ENCODE measurements around the gene SLC22A12. TPM values are rescaled to one million over a fixed set of nuclear protein-coding genes. Genes with fewer than 3 reads are reported as not detected.

The SLC22A12 gene
- total RNA-seq, 1 donor from 2014 or later = not detected

GRCh38 chr11:64566915-64567891, 23.8 kb upstream of the SLC22A12 start:
- H3K4me1 Mint-ChIP-seq (ENCODE audit: unreplicated experiment) = peaks cover 5% of the 10 kb centered on the region
- no peak for TF ChIP-seq CTCF (IDR thresholded peaks at IDR 0.05)
- peaks cover 6% of the 10 kb centered on the region for H3K27me3 Mint-ChIP-seq (ENCODE audit: unreplicated experiment)
- H3K9me3 Mint-ChIP-seq (ENCODE audit: unreplicated experiment) = no peaks in the 10 kb centered on the region
- no peaks in the 10 kb centered on the region for H3K36me3 Mint-ChIP-seq (ENCODE audit: unreplicated experiment)
- no peak overlapping the region for H3K27ac Mint-ChIP-seq (ENCODE audit: unreplicated experiment)
- no peak for DNase-seq (ENCODE audit: extremely low spot score, unreplicated experiment)
- H3K4me3 Mint-ChIP-seq (ENCODE audit: unreplicated experiment) = no peak overlapping the region

GRCh38 chr11:64568041-64568571, 22.9 kb upstream of the SLC22A12 start:
- Mint-ChIP-seq H3K9me3 (ENCODE audit: unreplicated experiment) (no peaks in the 10 kb centered on the region), H3K36me3 (ENCODE audit: unreplicated experiment) (no peaks in the 10 kb centered on the region), H3K27ac (ENCODE audit: unreplicated experiment) (no peak overlapping the region), H3K4me1 (ENCODE audit: unreplicated experiment) (peaks cover 5% of the 10 kb centered on the region), H3K4me3 (ENCODE audit: unreplicated experiment) (no peak overlapping the region), H3K27me3 (ENCODE audit: unreplicated experiment) (peaks cover 14% of the 10 kb centered on the region)
- TF ChIP-seq CTCF (IDR thresholded peaks at IDR 0.05) = no peak
- no peak for DNase-seq (ENCODE audit: extremely low spot score, unreplicated experiment)

GRCh38 chr11:64568584-64569140, 22.4 kb upstream of the SLC22A12 start:
- Mint-ChIP-seq H3K27ac (ENCODE audit: unreplicated experiment) (no peak overlapping the region), H3K4me1 (ENCODE audit: unreplicated experiment) (peaks cover 5% of the 10 kb centered on the region), H3K27me3 (ENCODE audit: unreplicated experiment) (peaks cover 14% of the 10 kb centered on the region), H3K36me3 (ENCODE audit: unreplicated experiment) (no peaks in the 10 kb centered on the region), H3K4me3 (ENCODE audit: unreplicated experiment) (no peak overlapping the region), H3K9me3 (ENCODE audit: unreplicated experiment) (no peaks in the 10 kb centered on the region)
- DNase-seq (ENCODE audit: extremely low spot score, unreplicated experiment) = no peak
- TF ChIP-seq CTCF (IDR thresholded peaks at IDR 0.05) = no peak

- H3K9me3 Mint-ChIP-seq (ENCODE audit: unreplicated experiment) = no peaks in the 10 kb centered on the region
- peaks cover 5% of the 10 kb centered on the region for H3K4me1 Mint-ChIP-seq (ENCODE audit: unreplicated experiment)
- no peaks in the 10 kb centered on the region for H3K36me3 Mint-ChIP-seq (ENCODE audit: unreplicated experiment)
- no peak for TF ChIP-seq CTCF (IDR thresholded peaks at IDR 0.05)
- no peak overlapping the region for H3K4me3 Mint-ChIP-seq (ENCODE audit: unreplicated experiment)
- no peak for DNase-seq (ENCODE audit: extremely low spot score, unreplicated experiment)
- no peak overlapping the region for H3K27ac Mint-ChIP-seq (ENCODE audit: unreplicated experiment)
- H3K27me3 Mint-ChIP-seq (ENCODE audit: unreplicated experiment) = peaks cover 19% of the 10 kb centered on the region
These were observed 21.6 kb upstream of the SLC22A12 start for GRCh38 chr11:64569300-64569970.
